Gastroesophageal sphincter (tissue), 3 donors: Measurements from ENCODE around the gene BACH2.

Source experiments
- CTCF ChIP-seq, 4 experiments: fragments of 200-600 bp in 2 of 4; fragments of 450-650 bp in 2 of 4; sonication (generic) in 1 of 4; IDR thresholded peaks; one replicate each; pipeline ENCODE4 v1.5.1; 2017 to 2019; ENCODE audit warnings: antibody characterized with exemption in 4 of 4, mild to moderate bottlenecking in 2 of 4, moderate library complexity in 2 of 4
- EP300 ChIP-seq: sonication (generic); formaldehyde crosslinking; IDR thresholded peaks from one replicate; pipeline ENCODE4 v1.6.1; 2017; ENCODE audit warnings: antibody characterized with exemption, mild to moderate bottlenecking
- POLR2A ChIP-seq, 2 donors: fragments of 450-650 bp; IDR thresholded peaks; one replicate each; pipeline ENCODE4 v1.6.1; 2017; ENCODE audit warnings: antibody characterized with exemption in 2 of 2, mild to moderate bottlenecking in 2 of 2, moderate library complexity in 1 of 2

GRCh38 chr6:89942601-89943000 is 354.0 kb downstream of the BACH2 start:
- no peak for TF ChIP-seq POLR2A (IDR thresholded peaks at IDR 0.05)
- no peak for TF ChIP-seq CTCF (IDR thresholded peaks at IDR 0.05)
- no peak for TF ChIP-seq EP300
